Right ventricle myocardium superior (tissue), 1 donor: Measurements from ENCODE around the gene RAB20. TPM values are rescaled to one million over a fixed set of nuclear protein-coding genes. Genes with fewer than 3 reads are reported as not detected.
A peak's percentile ranks its signal among the peaks of the same experiment; 100 is the strongest.

ENCODE experiments used
- ATAC-seq: fragments of 200-7000 bp; cut with Tn5 transposase; one replicate; pipeline ENCODE4 v1.9.1; 2020; ENCODE audit warnings: mild to moderate bottlenecking; ENCODE audit not compliant: poor library complexity
- DNase-seq: peaks from one replicate; pipeline ENCODE4 v3.0.0-alpha.2; 2020
- intact Hi-C: fragments of 100-400 bp; cut with DNase I; formaldehyde crosslinking; loops from one replicate; pipeline ENCODE4 v1.11.2; 2022
- total RNA-seq: library from RNA; stranded (reverse); fragmentation: NEBNext Ultra II Directional; extraction: Animal tissue kit (Norgen Biotek cat#: 25700); gene quantifications from one replicate; pipeline ENCODE4 v1.2.1, GENCODE V29; 2021
- donor health status: DM: no; HTN: yes; CAD: no; lungs with severe emphysema.

The RAB20 gene
- total RNA-seq, 1 donor from 2014 or later: 10.0 TPM

GRCh38 chr13:110521946-110522345 is 39.6 kb downstream of the RAB20 start:
- DNase-seq (no peak), ATAC-seq (no peak)
- intact Hi-C loops: loop anchor here (5.0 kb wide), 1 partner anchor 35 kb away; no protein-coding TSS in a partner anchor

GRCh38 chr13:110521296-110521680 is 40.2 kb downstream of the RAB20 start:
- DNase-seq: no peak
- no peak for ATAC-seq
- intact Hi-C loops: loop anchor here (5.0 kb wide), 1 partner anchor 36 kb away; no protein-coding TSS in a partner anchor

GRCh38 chr13:110520431-110521295 is 40.9 kb downstream of the RAB20 start:
- intact Hi-C loops: loop anchor here (5.0 kb wide), 1 partner anchor 37 kb away; no protein-coding TSS in a partner anchor
- DNase-seq: peak; percentile 84
- ATAC-seq: peak; percentile 64

- ATAC-seq: no peak
- no peak for DNase-seq
- intact Hi-C loops: no loop called here
Observed at GRCh38 chr13:110519506-110519905, 42.0 kb downstream of the RAB20 start.

GRCh38 chr13:110519046-110519445 is 42.5 kb downstream of the RAB20 start:
- no peak for ATAC-seq
- DNase-seq: no peak
- intact Hi-C loops: no loop called here

- DNase-seq: no peak
- intact Hi-C loops: no loop called here
- ATAC-seq: no peak
Observed at GRCh38 chr13:110518571-110518970, 43.0 kb downstream of the RAB20 start.

GRCh38 chr13:110518226-110518525 is 43.3 kb downstream of the RAB20 start:
- ATAC-seq (no peak), DNase-seq (no peak)
- intact Hi-C loops: no loop called here

- ATAC-seq (no peak), DNase-seq (no peak)
- intact Hi-C loops: no loop called here
Observed at GRCh38 chr13:110517505-110518225, 43.9 kb downstream of the RAB20 start.

GRCh38 chr13:110516500-110516899 is 45.0 kb downstream of the RAB20 start:
- intact Hi-C loops: no loop called here
- ATAC-seq (no peak), DNase-seq (no peak)

- no peak for DNase-seq
- intact Hi-C loops: no loop called here
- ATAC-seq: no peak
Observed at GRCh38 chr13:110512198-110512740, 49.3 kb downstream of the RAB20 start.

- DNase-seq (no peak), ATAC-seq (no peak)
- intact Hi-C loops: no loop called here
Observed at GRCh38 chr13:110511509-110512181, 49.9 kb downstream of the RAB20 start.

GRCh38 chr13:110509971-110510786 is 51.3 kb downstream of the RAB20 start:
- peak; percentile 14 for ATAC-seq
- DNase-seq: peak; percentile 59
- intact Hi-C loops: loop anchor here (10.0 kb wide), 1 partner anchor 55 kb away; the partner anchor contains the start of gene RAB20

- intact Hi-C loops: loop anchor here (10.0 kb wide), 1 partner anchor 55 kb away; the partner anchor contains the start of gene RAB20
- no peak for DNase-seq
- peak; percentile 16 for ATAC-seq
Observed at GRCh38 chr13:110509478-110509926, 52.0 kb downstream of the RAB20 start.

GRCh38 chr13:110507678-110508381 is 53.7 kb downstream of the RAB20 start:
- DNase-seq (peak; percentile 72), ATAC-seq (peak; percentile 78)
- intact Hi-C loops: loop anchor here (10.0 kb wide), 1 partner anchor 57 kb away; the partner anchor contains the start of gene RAB20

GRCh38 chr13:110506859-110507566 is 54.5 kb downstream of the RAB20 start:
- intact Hi-C loops: loop anchor here (10.0 kb wide), 1 partner anchor 58 kb away; the partner anchor contains the start of gene RAB20

GRCh38 chr13:110506396-110506795 is 55.1 kb downstream of the RAB20 start:
- no peak for ATAC-seq

More at GRCh38 chr13:110506859-110507566, 54.5 kb downstream of the RAB20 start:
- ATAC-seq (peak; percentile 84), DNase-seq (peak; percentile 84)

More at GRCh38 chr13:110506396-110506795, 55.1 kb downstream of the RAB20 start:
- intact Hi-C loops: loop anchor here (10.0 kb wide), 1 partner anchor 58 kb away; the partner anchor contains the start of gene RAB20
- no peak for DNase-seq
